ENCODE data around the gene DTNBP1.

The DTNBP1 gene

GRCh38 chr6:15623276-15624116 lies 39.3 kb downstream of the DTNBP1 start:
- H3K9me3 Mint-ChIP-seq: no peaks in the 10 kb centered on the region
- H3K4me3 Mint-ChIP-seq: no peak overlapping the region
- H3K36me3 Mint-ChIP-seq (ENCODE audit: low read depth): peaks cover 31% of the 10 kb centered on the region
- no peak overlapping the region for H3K27ac Mint-ChIP-seq
- H3K27me3 Mint-ChIP-seq: no peaks in the 10 kb centered on the region
- H3K4me1 Mint-ChIP-seq (ENCODE audit: low read depth): peaks cover 69% of the 10 kb centered on the region
- no peak for DNase-seq

- H3K36me3 Mint-ChIP-seq (ENCODE audit: low read depth): peaks cover 28% of the 10 kb centered on the region
- H3K9me3 Mint-ChIP-seq: no peaks in the 10 kb centered on the region
- H3K27me3 Mint-ChIP-seq: no peaks in the 10 kb centered on the region
- DNase-seq: no peak
- peaks cover 69% of the 10 kb centered on the region for H3K4me1 Mint-ChIP-seq (ENCODE audit: low read depth)
- H3K4me3 Mint-ChIP-seq: no peak overlapping the region
- peak overlapping the region; percentile 3 for H3K27ac Mint-ChIP-seq
Measured at GRCh38 chr6:15622045-15622740, 40.6 kb downstream of the DTNBP1 start.

- no peaks in the 10 kb centered on the region for H3K27me3 Mint-ChIP-seq
- DNase-seq: no peak
- H3K36me3 Mint-ChIP-seq (ENCODE audit: low read depth): peaks cover 20% of the 10 kb centered on the region
- peaks cover 61% of the 10 kb centered on the region for H3K4me1 Mint-ChIP-seq (ENCODE audit: low read depth)
- no peak overlapping the region for H3K4me3 Mint-ChIP-seq
- peak overlapping the region; percentile 3 for H3K27ac Mint-ChIP-seq
- no peaks in the 10 kb centered on the region for H3K9me3 Mint-ChIP-seq
Measured at GRCh38 chr6:15621203-15622044, 41.4 kb downstream of the DTNBP1 start.

GRCh38 chr6:15620611-15621010 lies 42.2 kb downstream of the DTNBP1 start:
- no peaks in the 10 kb centered on the region for H3K9me3 Mint-ChIP-seq
- peaks cover 13% of the 10 kb centered on the region for H3K36me3 Mint-ChIP-seq (ENCODE audit: low read depth)
- no peak overlapping the region for H3K4me3 Mint-ChIP-seq
- H3K27me3 Mint-ChIP-seq: no peaks in the 10 kb centered on the region
- DNase-seq: no peak
- no peak overlapping the region for H3K27ac Mint-ChIP-seq
- H3K4me1 Mint-ChIP-seq (ENCODE audit: low read depth): peaks cover 60% of the 10 kb centered on the region

GRCh38 chr6:15619330-15619729 lies 43.5 kb downstream of the DTNBP1 start:
- no peak overlapping the region for H3K4me3 Mint-ChIP-seq
- H3K27me3 Mint-ChIP-seq: no peaks in the 10 kb centered on the region
- H3K4me1 Mint-ChIP-seq (ENCODE audit: low read depth): peaks cover 51% of the 10 kb centered on the region
- DNase-seq: no peak
- no peak overlapping the region for H3K27ac Mint-ChIP-seq
- peaks cover 15% of the 10 kb centered on the region for H3K36me3 Mint-ChIP-seq (ENCODE audit: low read depth)
- H3K9me3 Mint-ChIP-seq: no peaks in the 10 kb centered on the region

- Mint-ChIP-seq H3K4me3 (no peak overlapping the region), H3K9me3 (no peaks in the 10 kb centered on the region), H3K27ac (no peak overlapping the region), H3K27me3 (no peaks in the 10 kb centered on the region), H3K36me3 (ENCODE audit: low read depth) (peaks cover 18% of the 10 kb centered on the region), H3K4me1 (ENCODE audit: low read depth) (peaks cover 46% of the 10 kb centered on the region)
- no peak for DNase-seq
Measured at GRCh38 chr6:15618685-15619084, 44.1 kb downstream of the DTNBP1 start.

- H3K4me3 Mint-ChIP-seq: no peak overlapping the region
- DNase-seq: no peak
- H3K4me1 Mint-ChIP-seq (ENCODE audit: low read depth): peaks cover 36% of the 10 kb centered on the region
- no peaks in the 10 kb centered on the region for H3K27me3 Mint-ChIP-seq
- H3K9me3 Mint-ChIP-seq: no peaks in the 10 kb centered on the region
- peaks cover 35% of the 10 kb centered on the region for H3K36me3 Mint-ChIP-seq (ENCODE audit: low read depth)
- peak overlapping the region; percentile 18 for H3K27ac Mint-ChIP-seq
Measured at GRCh38 chr6:15616261-15616660, 46.6 kb downstream of the DTNBP1 start.

GRCh38 chr6:15615802-15616201 lies 47.0 kb downstream of the DTNBP1 start:
- Mint-ChIP-seq H3K36me3 (ENCODE audit: low read depth) (peaks cover 39% of the 10 kb centered on the region), H3K9me3 (no peaks in the 10 kb centered on the region), H3K4me3 (no peak overlapping the region), H3K27ac (peak overlapping the region; percentile 18), H3K4me1 (ENCODE audit: low read depth) (peaks cover 33% of the 10 kb centered on the region), H3K27me3 (no peaks in the 10 kb centered on the region)
- DNase-seq: no peak

- Mint-ChIP-seq H3K36me3 (ENCODE audit: low read depth) (peaks cover 53% of the 10 kb centered on the region), H3K4me1 (ENCODE audit: low read depth) (peaks cover 33% of the 10 kb centered on the region), H3K27me3 (no peaks in the 10 kb centered on the region), H3K9me3 (no peaks in the 10 kb centered on the region), H3K27ac (no peak overlapping the region), H3K4me3 (no peak overlapping the region)
- no peak for DNase-seq
Measured at GRCh38 chr6:15614277-15614676, 48.6 kb downstream of the DTNBP1 start.

GRCh38 chr6:15608396-15608795 lies 54.4 kb downstream of the DTNBP1 start:
- Mint-ChIP-seq H3K36me3 (ENCODE audit: low read depth) (peaks cover 67% of the 10 kb centered on the region), H3K27ac (no peak overlapping the region), H3K4me1 (ENCODE audit: low read depth) (peaks cover 9% of the 10 kb centered on the region), H3K9me3 (no peaks in the 10 kb centered on the region), H3K4me3 (no peak overlapping the region), H3K27me3 (no peaks in the 10 kb centered on the region)
- no peak for DNase-seq

GRCh38 chr6:15607603-15608002 lies 55.2 kb downstream of the DTNBP1 start:
- DNase-seq: no peak
- Mint-ChIP-seq H3K4me3 (no peak overlapping the region), H3K9me3 (no peaks in the 10 kb centered on the region), H3K27me3 (no peaks in the 10 kb centered on the region), H3K27ac (no peak overlapping the region), H3K4me1 (ENCODE audit: low read depth) (peaks cover 5% of the 10 kb centered on the region), H3K36me3 (ENCODE audit: low read depth) (peaks cover 65% of the 10 kb centered on the region)

- Mint-ChIP-seq H3K4me3 (no peak overlapping the region), H3K9me3 (no peaks in the 10 kb centered on the region), H3K4me1 (ENCODE audit: low read depth) (peaks cover 3% of the 10 kb centered on the region), H3K27ac (no peak overlapping the region), H3K27me3 (no peaks in the 10 kb centered on the region), H3K36me3 (ENCODE audit: low read depth) (peaks cover 64% of the 10 kb centered on the region)
- DNase-seq: no peak
Measured at GRCh38 chr6:15606347-15606746, 56.5 kb downstream of the DTNBP1 start.

- H3K27me3 Mint-ChIP-seq: no peaks in the 10 kb centered on the region
- H3K36me3 Mint-ChIP-seq (ENCODE audit: low read depth): peaks cover 62% of the 10 kb centered on the region
- H3K27ac Mint-ChIP-seq: no peak overlapping the region
- peaks cover 6% of the 10 kb centered on the region for H3K4me1 Mint-ChIP-seq (ENCODE audit: low read depth)
- H3K4me3 Mint-ChIP-seq: no peak overlapping the region
- DNase-seq: no peak
- H3K9me3 Mint-ChIP-seq: no peaks in the 10 kb centered on the region
Measured at GRCh38 chr6:15604843-15605242, 58.0 kb downstream of the DTNBP1 start.

- DNase-seq: no peak
- Mint-ChIP-seq H3K4me1 (ENCODE audit: low read depth) (peaks cover 11% of the 10 kb centered on the region), H3K27ac (peak overlapping the region; percentile 62), H3K9me3 (no peaks in the 10 kb centered on the region), H3K27me3 (no peaks in the 10 kb centered on the region), H3K4me3 (no peak overlapping the region), H3K36me3 (ENCODE audit: low read depth) (peaks cover 44% of the 10 kb centered on the region)
Measured at GRCh38 chr6:15602154-15602553, 60.7 kb downstream of the DTNBP1 start.

All from activated T-cell treated with anti-CD3 and anti-CD28 coated beads, Interleukin-2, amount 50 U/mL, for 24 hours (primary cell).